Limb (tissue), 2 donors: ENCODE results near the gene LGMN.
"Not testable (repeated sequence)": the region's sequence is repeated elsewhere in the genome, so short reads cannot be mapped to it uniquely, and the experiment has no call there.

Experiments
- DNase-seq, 2 donors: peaks; one replicate each; pipeline ENCODE4 v3.0.0-alpha.2; 2016; ENCODE audit errors: extremely low spot score in 2 of 2

Gene LGMN

DNA sequence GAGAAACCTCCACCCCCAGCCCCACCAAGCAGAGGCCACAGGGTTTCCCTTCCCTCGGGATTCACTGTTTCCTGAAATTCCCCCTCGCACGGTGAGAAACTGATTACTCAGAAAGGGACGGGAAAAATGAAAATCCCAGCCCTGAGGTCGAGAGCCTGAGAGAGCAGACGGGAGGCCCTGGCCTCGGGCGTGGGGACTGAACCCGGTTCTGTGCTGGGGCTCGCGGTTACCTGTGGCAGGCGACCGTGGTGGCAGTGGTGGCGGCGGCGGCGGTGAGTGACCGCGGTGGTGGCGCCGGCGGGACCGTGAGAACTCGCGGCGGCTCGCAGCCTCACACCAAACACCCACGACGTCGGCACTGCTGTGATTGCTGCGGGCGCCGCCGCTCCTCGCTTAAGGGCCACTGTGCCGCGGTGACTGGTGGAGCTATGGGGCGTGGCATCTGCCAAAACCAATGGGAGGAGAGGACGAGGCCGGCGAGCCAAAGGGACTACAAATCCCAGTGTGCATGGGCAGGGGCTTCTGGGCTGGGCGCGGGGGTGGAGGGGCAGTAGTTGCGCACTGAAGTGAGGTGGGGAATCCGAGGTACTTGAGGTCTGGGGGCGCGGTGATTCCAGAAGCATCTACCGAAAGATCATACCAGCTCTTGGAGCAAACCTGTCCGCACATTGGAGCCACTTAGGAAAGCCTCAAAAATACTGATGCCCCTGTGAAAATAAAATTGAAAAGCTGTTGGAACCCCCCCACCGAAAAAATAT lies at the start of gene LGMN:
Gene LGMN, minus strand, starts transcription at position 369 of the 758 bp plus-strand sequence. CDS start 15,841 bp downstream, outside the sequence.
- peak; percentile 91 to 93 for DNase-seq

DNA sequence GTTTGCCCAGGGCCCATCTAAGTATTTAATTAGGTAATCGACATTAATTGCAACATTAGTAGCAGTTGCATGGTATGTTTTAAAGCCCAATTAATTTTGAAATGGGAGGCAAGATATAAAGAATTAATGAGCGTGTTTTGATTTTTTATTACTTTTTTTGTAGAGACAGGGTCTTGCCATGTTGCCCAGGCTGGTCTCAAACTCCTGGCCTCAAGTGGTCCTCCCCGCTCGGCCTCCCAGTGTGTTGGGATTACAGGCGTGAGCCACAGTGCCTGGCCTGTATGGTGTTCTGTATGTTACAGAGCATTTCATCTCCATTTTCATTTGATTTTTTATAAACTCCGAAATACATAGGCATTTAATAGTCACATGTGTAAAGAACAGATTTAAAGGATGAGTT lies 46.5 kb upstream of the LGMN start:
- DNase-seq, result no peak

DNA sequence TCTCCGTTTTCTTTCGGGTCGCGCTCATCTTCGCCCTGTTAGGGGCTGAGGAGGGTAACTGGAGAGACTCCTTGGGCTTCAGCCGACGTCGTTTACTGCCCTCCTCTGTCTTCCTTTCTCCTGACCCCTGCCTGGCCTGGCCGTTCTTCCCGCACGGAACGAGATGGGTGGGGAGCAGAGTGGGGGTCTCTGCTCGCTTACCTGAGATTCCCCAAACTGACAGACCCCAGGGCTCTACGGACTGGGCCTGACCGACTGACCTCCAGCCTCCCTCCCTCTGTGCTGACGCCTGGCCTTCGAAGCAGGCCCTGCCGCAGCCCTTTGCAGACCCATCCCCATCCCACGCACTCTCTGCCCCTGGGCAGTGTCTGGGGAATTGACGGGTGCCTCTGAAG lies 46.1 kb upstream of the LGMN start:
- no peak for DNase-seq

DNA sequence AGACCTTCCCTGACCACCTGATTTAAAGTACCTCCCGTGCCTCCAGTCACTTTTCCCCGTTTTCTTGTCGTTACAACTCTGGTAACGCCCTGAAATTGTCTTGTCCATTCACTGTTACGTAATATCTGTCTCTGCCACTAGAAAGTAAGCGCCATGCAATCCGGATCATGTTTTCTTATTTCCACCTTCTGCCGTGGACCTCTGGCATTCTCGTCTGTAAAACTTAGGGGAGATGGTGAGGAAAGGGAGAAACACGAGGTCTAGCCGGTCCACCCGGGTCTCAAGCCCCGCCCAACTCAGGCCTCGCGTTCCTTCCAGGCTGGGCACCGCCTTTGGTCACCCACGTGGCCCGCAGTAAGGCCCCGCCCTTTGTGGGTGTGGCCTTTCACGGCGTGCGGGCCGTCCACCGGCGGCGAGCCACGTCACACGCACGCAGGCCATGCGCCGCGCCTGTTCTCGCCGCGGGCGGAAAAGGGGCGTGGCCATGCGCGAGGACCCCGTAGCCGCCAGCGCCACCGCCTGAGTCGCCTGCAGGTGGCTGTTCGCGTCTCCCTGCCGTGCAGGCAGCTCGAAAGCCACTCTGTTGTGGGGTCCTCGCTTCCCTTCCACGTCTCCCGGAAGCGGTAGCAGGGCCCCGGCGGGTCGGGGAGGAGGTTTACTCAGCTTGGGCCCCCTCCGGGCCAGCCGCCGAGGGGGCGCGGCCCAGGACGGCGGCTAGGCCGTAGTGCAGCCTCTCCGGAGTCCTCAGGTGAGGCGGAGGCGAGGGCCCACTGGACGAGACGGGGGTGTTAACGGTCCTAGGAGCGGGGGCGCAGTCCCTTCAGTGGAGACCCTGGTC lies 45.5 kb upstream of the LGMN start, which contains the start of gene GOLGA5:
Gene GOLGA5, plus strand, starts transcription at position 597 of the 838 bp plus-strand sequence. CDS start 3,133 bp downstream, outside the sequence.
- peak; percentile 97 to 100 for DNase-seq

DNA sequence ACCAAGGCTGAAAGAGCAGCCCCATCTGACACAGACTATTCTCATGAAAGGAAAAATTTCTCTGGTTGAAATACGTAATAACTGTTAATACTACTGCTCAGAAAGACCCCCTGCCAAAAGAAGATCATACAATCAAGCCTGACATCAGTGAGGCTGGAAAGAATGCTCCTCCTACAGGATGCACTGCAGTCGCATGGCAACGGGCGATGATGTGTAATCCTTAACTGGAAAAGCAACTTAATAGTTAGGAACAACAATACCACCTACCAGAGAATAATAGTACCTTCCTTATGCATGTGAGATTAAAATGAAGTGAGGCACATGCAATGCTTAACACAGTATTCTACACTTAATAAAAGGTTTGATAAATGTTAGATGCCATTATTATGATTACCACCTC lies 44.5 kb upstream of the LGMN start:
- no peak for DNase-seq

DNA sequence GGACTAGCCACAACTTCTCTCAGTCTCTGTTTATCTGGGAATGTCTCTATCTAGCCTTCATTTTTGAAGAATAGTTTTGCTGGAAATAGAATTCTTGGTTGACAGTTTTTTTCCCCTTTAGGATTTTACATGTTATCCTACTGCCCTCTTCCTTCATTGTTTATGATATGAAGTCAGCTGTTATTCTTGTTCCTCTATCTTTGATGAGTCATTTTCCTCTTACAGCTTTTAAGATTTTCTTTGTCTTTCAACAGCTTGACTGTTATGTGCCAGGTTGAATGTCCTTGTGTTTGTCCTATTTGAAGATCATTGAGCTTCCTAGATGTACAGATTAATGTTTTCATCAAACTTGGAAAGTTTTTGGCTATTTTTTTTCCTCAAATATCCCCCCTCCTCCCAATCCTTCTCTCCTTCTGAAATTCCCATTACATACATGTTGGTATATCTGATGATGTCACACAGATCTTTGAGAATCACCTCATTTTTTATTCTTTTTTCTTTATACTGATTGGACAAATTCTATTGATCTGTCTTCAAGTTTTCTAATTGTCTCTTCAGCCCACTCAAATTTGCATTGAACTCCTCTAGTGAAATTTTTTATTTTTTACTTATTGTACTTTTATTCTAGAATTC lies 41.1 kb upstream of the LGMN start:
- DNase-seq, result no peak

DNA sequence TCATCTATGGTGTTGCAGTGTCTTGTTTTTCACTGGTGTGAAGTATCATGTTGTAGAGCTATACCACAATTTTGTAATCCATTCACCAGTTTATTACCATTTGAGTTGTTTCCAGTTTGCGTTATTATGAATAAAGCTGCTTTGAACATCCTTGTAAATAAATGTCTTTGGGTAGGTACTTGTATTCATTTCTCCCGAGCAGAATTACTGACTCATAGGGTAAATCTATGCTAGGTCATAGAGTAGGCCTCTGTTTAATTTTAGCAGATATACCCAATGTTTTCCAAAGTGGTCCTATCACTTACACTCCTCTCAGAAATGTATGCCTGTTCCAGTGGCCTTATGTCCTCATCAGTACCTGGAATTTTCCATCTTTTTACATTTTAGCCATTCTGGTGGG lies 39.1 kb upstream of the LGMN start:
- no peak for DNase-seq

DNA sequence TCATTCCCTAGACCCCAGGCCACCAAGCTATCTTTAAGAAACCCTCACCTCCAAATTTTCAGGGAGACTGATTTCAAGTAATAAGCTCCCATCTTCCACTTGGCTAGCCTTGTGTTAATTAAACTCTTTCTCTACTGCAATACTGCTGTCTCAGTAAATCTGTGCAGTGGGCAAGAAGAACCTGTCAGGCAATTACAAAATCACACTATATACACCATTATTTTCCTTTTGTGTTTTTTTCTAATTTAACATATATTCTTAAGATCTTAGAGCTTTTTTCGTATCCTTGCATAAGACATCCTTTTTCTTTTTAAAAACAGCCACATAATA lies 38.0 kb upstream of the LGMN start:
- no peak for DNase-seq

DNA sequence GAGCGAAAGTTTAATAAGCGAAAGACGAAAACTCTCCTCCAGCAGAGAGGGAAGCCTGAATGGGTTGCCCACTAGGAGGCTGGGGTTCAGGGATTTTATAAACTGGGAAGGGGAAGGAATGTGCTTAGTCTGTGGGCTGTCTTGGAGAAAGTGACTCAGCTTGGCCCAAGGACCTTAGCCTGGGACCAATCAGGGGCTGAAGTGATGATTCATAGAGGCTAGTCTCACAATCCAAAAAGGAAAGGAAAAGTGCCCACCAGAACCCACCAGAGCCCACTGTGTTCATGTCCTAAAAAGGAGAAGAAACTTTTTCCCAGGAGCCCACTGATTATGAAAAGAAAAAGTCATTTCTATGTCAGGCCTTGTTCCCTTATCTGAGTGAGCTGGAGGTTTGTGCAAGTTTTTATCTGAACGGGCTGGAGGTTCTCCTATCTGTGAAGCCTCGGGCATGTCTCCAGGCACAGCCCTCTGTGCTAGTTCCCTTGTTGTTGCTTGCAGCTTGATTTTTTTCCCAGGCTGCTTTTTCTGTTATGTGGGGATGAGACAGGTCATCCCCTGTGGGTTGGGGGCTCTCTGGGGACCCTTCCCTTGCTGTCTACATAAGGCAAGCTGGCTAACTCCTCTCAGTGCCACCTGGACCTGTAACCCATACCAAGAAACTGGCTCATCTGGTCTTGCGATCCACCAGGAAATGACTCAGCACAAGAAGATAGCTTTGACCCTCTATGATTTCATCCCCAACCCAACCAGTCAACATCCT lies 37.4 kb upstream of the LGMN start:
- DNase-seq, result no peak

DNA sequence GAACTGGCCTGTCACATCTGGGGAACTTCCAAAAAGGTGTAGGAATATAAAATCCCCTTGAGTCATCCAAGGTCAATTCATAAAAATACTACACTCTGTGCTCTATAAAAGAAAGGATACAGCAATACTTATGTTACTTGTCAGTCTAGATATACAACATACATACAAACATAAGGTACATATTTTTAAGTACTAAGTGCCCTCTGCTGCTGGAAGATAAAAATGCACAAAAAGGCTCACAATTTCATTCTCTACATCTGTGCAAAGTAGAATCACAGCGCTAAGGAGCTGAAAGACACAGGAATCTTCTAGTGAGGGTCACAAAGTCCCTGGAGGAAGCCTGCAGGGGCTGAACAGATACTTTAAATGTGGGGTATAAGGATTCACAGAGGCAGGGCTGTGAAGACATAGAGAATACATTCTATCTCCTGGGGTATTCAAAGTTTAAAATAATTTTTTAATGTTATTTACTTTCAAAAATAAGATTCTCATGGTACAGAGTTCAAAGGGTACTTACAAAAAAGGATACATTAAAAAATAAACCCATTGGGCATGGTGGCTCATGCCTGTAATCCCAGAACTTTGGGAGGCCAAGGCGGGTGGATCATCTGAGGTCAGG lies 35.5 kb upstream of the LGMN start:
- DNase-seq, result peak in 1 of 2 donors; percentile 79

DNA sequence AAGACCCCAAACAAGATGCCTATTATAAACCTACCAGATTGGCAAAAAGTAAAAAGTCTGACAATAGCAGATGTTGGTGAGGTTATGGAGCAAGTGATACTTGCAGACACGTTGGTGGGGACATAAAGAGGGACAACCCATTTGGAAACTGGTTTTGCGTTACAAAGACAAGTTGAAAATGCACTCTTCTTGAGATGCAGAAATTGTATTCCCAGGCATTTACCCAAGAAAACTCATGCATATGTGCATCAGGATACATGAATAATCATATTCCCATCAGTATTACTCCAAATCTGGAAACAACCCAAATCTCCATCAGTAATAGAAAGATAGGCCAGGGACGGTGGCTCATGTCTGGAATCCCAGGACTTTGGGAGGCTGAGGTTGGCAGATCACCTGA lies 32.9 kb upstream of the LGMN start:
- no peak for DNase-seq

DNA sequence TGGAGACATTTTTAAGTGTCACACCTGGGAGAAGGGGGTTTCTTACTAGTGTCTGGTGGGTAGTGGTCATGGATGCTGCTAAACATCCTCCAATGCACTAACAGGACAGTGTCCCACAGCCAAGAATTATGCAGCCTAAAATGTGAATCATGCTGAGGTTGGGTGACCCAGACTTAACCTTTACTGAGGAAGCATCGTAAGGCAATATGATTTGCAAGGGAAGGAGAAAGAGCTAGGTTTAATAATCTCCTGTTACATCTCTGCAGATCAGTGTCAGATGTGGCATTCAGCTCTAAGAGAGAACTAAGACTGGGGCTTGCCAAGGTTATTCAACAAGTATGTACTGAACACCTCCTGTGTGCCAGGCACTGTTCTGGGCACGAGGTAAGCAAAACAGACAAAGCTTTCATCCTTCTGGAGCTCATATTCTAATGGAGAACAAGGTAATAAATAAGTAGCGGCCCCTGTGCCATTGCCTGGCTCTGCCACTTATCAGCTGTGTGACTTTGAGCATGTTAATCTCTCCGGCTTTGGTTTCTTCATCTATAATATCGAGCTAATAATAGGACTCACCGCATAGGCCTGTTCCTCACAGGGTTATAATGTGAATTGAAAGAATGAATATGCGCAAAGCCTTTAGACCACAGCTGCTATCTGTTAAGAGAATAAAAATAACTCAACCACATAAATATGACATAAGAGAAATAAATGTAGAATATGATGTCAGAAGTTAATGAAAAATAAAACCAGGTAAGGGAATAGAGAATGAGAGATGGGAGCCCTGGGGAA lies 32.2 kb upstream of the LGMN start:
- DNase-seq, result no peak

DNA sequence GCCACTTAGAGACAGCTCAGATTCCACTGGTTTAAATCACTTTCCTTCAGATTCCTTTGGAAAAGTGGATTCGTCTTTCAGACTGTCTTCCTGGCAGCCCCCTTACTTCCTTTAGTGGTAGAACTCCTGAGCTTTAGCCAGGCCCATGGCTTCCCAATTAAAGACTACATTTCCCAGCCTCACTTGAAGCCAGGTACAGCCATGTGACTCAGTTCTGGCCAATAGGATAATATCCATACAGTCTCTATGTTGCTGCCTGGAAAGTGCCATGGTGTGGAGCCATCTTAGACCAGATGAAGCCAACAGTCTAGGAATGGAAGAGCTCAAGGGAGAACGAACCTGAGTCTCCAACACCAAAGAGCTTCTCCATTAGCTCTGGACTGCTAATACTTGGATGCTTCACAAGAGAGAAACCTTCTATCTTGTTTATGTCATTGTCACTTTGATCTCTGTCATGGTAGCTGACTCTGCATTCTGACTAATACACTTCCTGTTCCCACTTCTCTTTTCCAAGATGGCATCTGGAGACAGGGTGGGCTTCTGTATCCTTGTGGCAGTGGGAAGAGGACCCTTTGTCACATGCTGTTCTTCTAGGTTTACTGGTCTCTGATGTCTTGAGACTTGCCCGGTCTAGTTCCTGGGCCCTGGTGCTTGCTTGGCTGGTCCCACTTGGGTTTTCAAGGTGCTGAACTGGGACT lies 30.6 kb upstream of the LGMN start:
- DNase-seq, result not testable (repeated sequence)

DNA sequence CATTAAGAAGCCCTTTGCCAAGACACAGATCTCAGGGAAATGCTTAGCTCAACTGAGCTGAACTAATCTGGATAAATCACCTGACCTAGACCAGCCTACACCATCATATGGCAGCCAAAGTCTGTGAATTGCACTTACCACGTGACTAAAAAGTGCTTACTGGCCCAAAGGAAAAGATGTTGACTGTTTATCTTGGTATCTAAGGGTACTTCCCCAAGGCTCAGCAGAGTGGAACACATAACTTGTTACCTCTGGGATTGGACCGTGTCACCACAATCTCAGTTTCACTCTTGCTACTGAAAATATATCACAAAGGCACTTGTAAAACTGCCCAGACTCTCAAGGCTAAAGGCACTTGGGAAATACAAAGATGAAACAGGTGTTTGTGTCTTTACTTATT lies 26.9 kb upstream of the LGMN start:
- DNase-seq, result not testable (repeated sequence)

DNA sequence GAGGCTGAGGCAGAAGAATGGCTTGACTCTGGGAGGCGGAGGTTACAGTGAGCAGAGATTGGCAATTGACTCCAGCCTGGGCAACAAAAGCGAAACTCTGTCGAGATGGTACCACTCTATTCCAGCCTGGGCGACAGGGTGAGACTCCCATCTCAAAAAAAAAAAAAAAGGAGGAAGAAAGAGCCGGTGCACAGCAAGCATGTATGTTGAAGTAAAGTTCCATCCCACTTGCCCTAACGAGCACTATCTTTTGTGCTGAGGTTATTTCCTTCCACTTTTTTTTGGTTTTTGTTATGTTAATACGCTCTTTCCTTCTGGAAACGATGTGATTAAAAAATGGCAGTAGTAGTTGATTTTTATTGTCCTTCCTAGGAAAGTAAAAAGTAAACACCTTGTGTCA lies 26.1 kb upstream of the LGMN start:
- no peak for DNase-seq

DNA sequence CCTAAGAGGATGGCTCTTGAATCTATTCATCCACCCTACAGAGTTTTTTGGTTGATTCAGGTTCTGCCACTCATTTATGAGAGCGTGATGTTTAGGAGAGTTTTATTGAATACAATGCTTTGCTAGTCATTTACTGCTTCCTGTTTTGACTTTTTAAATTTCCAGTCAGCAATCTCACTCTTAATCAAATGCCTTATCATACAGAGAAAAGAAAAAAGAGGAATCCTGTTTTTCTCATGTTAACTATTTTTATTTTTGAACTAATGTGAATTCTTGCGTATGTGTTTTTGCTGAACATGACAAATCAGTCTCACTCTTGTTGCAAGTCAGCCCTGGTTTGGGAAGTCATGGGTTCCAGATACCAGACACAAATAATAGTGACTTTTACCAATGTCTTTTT lies 22.1 kb upstream of the LGMN start:
- no peak for DNase-seq

DNA sequence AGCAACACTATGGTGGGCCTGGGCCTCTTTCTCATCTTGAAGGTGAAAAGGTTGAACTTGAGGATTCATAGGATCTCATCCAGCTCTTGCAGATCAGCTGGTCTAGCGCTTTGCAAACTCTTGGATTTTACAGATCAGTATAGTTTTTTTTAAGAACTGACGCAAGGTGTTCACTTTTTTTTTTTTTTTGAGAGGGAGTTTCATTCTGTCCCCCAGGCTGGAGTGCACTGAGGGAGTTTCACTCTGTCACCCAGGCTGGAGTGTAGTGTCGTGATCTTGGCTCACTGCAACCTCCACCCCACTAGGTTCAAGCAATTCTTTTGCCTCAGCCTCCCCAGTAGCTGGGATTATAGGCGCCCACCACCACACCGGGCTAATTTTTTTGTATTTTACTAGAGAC lies 20.4 kb upstream of the LGMN start:
- DNase-seq, result no peak

DNA sequence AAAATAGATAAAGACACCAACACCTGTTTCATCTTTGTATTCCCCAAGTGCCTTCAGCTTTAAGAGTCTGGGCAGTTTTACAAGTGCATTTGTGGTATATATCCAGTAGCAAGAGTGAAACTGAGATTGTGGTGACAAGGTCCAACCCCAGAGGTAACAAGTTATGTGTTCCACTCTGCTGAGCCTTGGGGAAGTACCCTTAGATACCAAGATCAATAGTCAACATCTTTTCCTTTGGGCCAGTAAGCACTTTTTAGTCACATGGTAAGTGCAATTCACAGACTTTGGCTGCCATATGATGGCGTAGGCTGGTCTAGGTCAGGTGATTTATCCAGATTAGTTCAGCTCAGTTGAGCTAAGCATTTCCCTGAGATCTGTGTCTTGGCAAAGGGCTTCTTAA lies 19.8 kb upstream of the LGMN start:
- not testable (repeated sequence) for DNase-seq
